Femur (tissue), 1 donor: ENCODE measurements around the gene CBX5.
"Not testable (repeated sequence)": the region's sequence is repeated elsewhere in the genome, so short reads cannot be mapped to it uniquely, and the experiment has no call there.

Experiments
- DNase-seq: peaks from one replicate; pipeline ENCODE4 v3.0.0-alpha.2; 2017

CBX5 gene

DNA sequence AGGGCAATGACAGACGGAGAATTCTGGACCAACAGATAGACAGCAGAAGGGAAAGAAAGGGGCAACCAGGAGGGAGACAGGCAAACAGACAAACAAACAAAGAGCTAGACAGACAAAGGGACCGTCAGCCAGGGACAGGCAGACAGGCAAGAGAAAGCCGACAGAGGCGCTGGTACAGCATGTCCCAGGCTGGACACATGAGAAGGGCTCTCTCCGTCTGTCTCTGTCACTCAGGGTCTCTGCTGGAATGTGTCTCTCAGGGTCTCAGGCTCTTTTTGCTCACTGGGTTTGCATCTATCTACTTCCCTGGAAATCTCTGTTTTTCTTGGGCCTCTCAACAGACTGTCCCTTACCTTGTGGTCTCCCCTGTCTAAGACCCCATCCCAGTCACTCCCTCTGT is 82.9 kb downstream of the CBX5 start:
- peak; percentile 70 for DNase-seq

- no peak for DNase-seq
Measured at GRCh38 chr12:54196396-54196795, 83.5 kb downstream of the CBX5 start.

DNA sequence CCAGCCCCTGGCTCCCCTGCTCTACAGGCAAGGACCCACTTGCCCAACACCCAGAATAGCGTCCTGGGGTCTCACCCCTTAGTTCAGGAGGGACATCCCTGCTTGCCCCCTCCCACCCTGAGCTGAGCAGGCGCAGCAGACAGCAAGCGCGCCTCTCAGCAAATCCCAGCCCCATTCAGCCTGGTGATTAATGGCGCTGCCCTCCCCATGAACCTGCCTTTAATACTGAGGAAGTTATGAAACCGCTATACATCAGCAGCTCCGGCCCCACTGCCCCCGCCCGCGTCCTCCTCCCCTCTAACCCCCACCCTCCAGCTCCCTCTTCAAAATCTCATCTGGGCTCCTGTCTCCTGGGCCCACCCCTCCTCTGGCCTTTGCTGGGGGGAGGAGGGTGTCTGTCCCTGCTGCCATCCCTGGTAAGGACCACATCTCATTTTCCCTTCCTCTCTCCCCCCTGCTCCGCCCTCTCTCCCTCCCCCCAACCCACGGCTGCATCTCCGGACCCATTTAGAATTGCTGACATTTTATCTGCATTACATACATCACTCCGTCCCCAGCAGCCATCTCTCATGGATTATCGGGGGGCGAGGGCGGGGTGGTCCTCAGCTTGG is 84.1 kb downstream of the CBX5 start:
- peak; percentile 89 for DNase-seq

GRCh38 chr12:54195080-54195736 is 84.7 kb downstream of the CBX5 start:
- DNase-seq, result no peak

DNA sequence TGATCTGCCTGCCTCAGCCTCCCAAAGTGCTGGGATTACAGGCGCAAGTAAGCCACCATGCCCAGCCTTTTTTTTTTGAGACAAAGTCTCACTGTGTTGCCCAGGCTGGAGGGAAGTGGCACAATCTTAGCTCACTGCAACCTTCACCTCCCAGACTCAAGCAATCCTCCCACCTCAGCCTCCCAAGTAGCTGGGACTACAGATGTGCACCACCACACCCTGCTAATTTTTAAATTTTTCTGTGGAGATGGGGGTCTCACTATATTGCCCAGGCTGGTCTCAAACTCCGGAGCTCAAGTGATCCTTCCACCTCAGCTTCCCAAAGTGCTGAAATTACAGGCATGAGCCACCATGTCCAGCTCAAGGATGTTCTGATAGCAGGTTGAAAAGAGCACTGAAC is 85.3 kb downstream of the CBX5 start:
- not testable (repeated sequence) for DNase-seq

DNA sequence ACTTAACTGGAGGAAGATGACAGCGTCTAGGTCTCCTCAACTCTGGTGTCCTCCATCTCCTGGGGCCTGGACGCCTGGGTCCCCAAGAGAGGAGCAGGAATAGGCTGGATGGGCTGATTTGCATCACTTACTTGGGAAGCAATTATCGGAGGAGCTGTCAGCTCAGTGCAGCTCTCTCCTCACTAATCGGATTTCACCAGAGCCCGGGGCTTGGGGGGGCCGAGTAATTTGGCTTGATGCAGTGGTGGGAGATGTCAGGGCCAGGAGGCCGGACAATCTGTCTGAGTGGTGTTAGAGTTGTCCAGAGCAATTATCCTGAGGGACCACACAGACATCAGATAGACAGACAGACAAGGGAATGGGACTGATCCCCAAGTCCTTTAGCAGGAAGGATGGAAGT is 86.5 kb downstream of the CBX5 start:
- no peak for DNase-seq

DNA sequence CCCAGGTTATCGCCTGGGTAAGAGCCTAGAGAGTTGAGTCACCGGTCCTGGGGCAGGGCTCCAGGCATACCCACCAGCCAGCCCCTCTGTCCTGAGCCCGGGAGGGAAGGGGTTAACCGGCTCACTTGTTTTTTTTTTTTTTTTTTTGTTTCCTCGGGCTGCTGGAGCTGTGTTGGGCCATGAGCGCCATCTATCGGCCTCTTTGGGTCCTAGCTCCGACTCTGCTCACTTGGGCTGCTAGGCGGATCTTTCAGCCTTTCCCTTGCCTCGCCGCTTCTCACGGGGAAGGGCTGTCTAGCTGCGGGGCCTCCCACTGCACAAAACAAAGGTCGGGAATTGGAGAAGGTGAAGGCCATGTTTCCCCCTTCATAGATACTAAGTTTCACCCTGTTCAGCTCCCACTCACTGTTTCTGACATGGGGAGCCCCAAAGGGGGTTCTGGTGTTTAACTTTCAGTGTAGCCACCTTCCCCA is 88.3 kb downstream of the CBX5 start:
- DNase-seq, result peak; percentile 91

GRCh38 chr12:54191126-54191525 is 88.8 kb downstream of the CBX5 start:
- DNase-seq, result no peak

DNA sequence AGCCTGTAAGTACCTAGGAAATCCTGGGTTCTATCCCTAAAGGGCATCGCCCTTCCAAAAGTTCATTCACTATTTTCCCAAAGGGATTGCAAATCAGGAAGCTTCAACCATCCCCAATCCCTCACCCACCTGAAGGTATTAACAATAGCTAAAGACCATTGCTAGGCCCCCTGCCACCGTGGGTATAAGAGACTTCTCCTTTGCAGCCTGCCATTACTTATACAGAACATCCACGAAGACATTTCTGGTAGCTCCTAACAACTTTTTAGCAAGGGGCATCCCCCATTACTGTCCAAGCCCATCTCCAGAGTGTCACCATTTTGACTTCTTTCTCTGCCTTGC is 90.8 kb downstream of the CBX5 start:
- DNase-seq, result no peak

GRCh38 chr12:54187075-54187474 is 92.8 kb downstream of the CBX5 start:
- no peak for DNase-seq

DNA sequence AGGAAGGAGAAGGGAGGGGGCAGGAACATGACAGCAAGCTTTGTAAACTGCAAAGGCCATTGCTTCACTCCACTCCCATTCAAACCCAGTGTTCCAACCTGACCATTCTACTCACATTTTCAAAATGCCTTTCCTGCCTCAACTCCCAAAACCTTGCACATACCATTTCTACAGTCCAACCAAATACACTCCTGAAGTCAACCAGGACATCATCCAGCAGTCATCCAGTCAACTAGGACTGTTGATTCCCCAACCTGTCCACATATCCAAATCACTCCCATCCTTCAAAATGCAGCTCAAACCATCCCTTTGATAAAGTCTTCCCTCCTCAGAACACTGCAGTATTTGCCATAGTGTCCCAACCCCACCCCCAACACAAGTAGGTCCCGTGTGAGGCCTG is 94.0 kb downstream of the CBX5 start:
- no peak for DNase-seq

GRCh38 chr12:54185297-54185696 is 94.6 kb downstream of the CBX5 start:
- not testable (repeated sequence) for DNase-seq

- no peak for DNase-seq
Measured at GRCh38 chr12:54184024-54184805, 95.7 kb downstream of the CBX5 start.

GRCh38 chr12:54182981-54183380 is 96.9 kb downstream of the CBX5 start:
- DNase-seq, result no peak

DNA sequence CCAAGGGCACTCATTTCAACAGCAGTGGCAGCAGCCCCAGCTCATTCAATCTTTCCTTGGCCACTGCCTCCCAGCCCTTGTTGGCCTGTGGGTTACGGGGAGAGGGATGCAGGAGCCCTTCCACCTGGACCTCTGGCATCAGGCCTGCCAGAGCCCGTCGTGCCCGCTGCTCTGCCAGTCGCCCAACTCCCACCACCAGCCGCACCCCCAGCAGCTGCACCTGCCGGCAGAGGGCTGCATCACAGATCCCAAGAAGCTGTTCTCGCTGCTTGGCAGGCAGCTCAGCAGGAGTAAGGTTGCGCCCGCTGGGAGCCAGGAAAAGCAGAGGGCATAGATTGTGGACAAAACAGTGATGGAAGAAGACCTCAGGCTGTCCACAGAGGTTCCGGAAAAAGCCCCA is 97.8 kb downstream of the CBX5 start:
- no peak for DNase-seq
